ENCODE measurements around the gene ITGA6.

The ITGA6 gene

GRCh38 chr2:172465417-172466334, 38.3 kb downstream of the ITGA6 start:
- DNase-seq: peak; percentile 86

- no peak for DNase-seq
Measured at GRCh38 chr2:172467382-172467781, 40.0 kb downstream of the ITGA6 start.

GRCh38 chr2:172470958-172471922, 43.9 kb downstream of the ITGA6 start:
- no peak for DNase-seq

GRCh38 chr2:172472446-172473033, 45.2 kb downstream of the ITGA6 start:
- no peak for DNase-seq

- DNase-seq: no peak
Measured at GRCh38 chr2:172473167-172473566, 45.8 kb downstream of the ITGA6 start.

GRCh38 chr2:172478353-172478752, 51.0 kb downstream of the ITGA6 start:
- no peak for DNase-seq

GRCh38 chr2:172480301-172481218, 53.2 kb downstream of the ITGA6 start:
- DNase-seq: no peak

- no peak for DNase-seq
Measured at GRCh38 chr2:172481507-172482262, 54.3 kb downstream of the ITGA6 start.

- peak; percentile 30 for DNase-seq
Measured at GRCh38 chr2:172484253-172484652, 56.9 kb downstream of the ITGA6 start.

- DNase-seq: no peak
Measured at GRCh38 chr2:172484706-172485105, 57.3 kb downstream of the ITGA6 start.

GRCh38 chr2:172488556-172488955, 61.2 kb downstream of the ITGA6 start:
- DNase-seq: no peak

- DNase-seq: no peak
Measured at GRCh38 chr2:172489681-172490080, 62.3 kb downstream of the ITGA6 start.

GRCh38 chr2:172496160-172496608, 68.8 kb downstream of the ITGA6 start:
- DNase-seq: no peak

GRCh38 chr2:172507199-172507598, 79.8 kb downstream of the ITGA6 start:
- no peak for DNase-seq

- DNase-seq: no peak
Measured at GRCh38 chr2:172510088-172510487, 82.7 kb downstream of the ITGA6 start.

GRCh38 chr2:172510548-172510947, 83.2 kb downstream of the ITGA6 start:
- DNase-seq: no peak

GRCh38 chr2:172512810-172513523, 85.6 kb downstream of the ITGA6 start:
- no peak for DNase-seq

- DNase-seq: no peak
Measured at GRCh38 chr2:172513524-172513900, 86.1 kb downstream of the ITGA6 start.

GRCh38 chr2:172513935-172514586, 86.7 kb downstream of the ITGA6 start:
- no peak for DNase-seq

GRCh38 chr2:172516299-172516698, 88.9 kb downstream of the ITGA6 start:
- DNase-seq: no peak

Data from NCI-H2171 treated with DMSO at 0.1 percent for 48 hours (cell line).